K562 (cell line): ENCODE data around the gene UROD. TPM values are rescaled to one million over a fixed set of nuclear protein-coding genes. Genes with fewer than 3 reads are reported as not detected.

Experiments
- ATAC-seq: fragments of 200-7000 bp; cut with Tn5 transposase; 3 replicates; pipeline ENCODE4 v1.9.1; 2020; ENCODE audit warnings: moderate library complexity
- BruUV-seq: library from RNA; stranded (reverse); fragments of 400-500 nt; replicated peaks from 2 replicates; lab custom pipeline; 2021; lab: Mats Ljungman, UMichigan
- CTCF ChIA-PET: fragments of 300-600 bp; formaldehyde crosslinking; extraction: SDS; loops from one replicate; lab custom pipeline; 2021; ENCODE audit warnings: low intra/inter-chr PET ratio; lab: Yijun Ruan, JAX
- POLR2A ChIA-PET: fragments of 300-600, 350-650 bp; sonication (Branson Sonifier 250); formaldehyde crosslinking; extraction: SDS; loops from one replicate; lab custom pipeline; 2021; ENCODE audit warnings: antibody characterized with exemption, inconsistent platforms; lab: Yijun Ruan, JAX
- DNase-seq, 4 experiments: peaks; one replicate each; pipeline versions ENCODE4 v3.0.0 to v3.0.0-alpha.2; 2011 to 2018; ENCODE audit warnings: low spot score in 3 of 4, mixed read lengths in 3 of 4; ENCODE audit errors: extremely low read depth in 1 of 4
- FAIRE-seq: peaks from 2 replicates; lab custom pipeline; 2011; peaks lifted over from hg19 to GRCh38; lab: Jason Lieb, UNC
- H2AFZ ChIP-seq: 2 replicates; pipeline ENCODE4 v1.6.0; 2011; ENCODE audit warnings: low read depth, low read length, control low read depth, inconsistent platforms
- H3K27ac ChIP-seq: fragments of 200-600 bp; 3 replicates; pipeline ENCODE4 v1.8.0; 2011; ENCODE audit warnings: low read depth, mild to moderate bottlenecking, control low read depth, inconsistent platforms, low read length, moderate library complexity, mixed read lengths; ENCODE audit errors: extremely low read depth
- H3K27me3 ChIP-seq, 2 experiments: fragments of 300-600 bp in 1 of 2; 2 replicates in 1 of 2; 3 replicates in 1 of 2; pipeline versions ENCODE4 v1.6.0 to v1.8.0; 2011; ENCODE audit warnings: inconsistent platforms in 2 of 2, low read length in 2 of 2, mild to moderate bottlenecking in 1 of 2, mixed read lengths in 1 of 2, moderate library complexity in 1 of 2; ENCODE audit not compliant: control insufficient read depth in 2 of 2, insufficient read depth in 2 of 2
- H3K36me3 ChIP-seq: fragments of 300-600 bp; 3 replicates; pipeline ENCODE4 v1.8.0; 2011; ENCODE audit warnings: mild to moderate bottlenecking, low read length, inconsistent platforms; ENCODE audit not compliant: control insufficient read depth, insufficient read depth
- H3K4me1 ChIP-seq, 2 experiments: fragments of 200-600 bp in 1 of 2; replicated peaks in 1 of 2; 2 replicates in 1 of 2; 3 replicates in 1 of 2; pipeline versions ENCODE4 v1.5.1 to v1.8.0; 2011; ENCODE audit warnings: inconsistent platforms in 2 of 2, low read length in 2 of 2, mild to moderate bottlenecking in 1 of 2, mixed read lengths in 1 of 2, moderate library complexity in 1 of 2; ENCODE audit not compliant: control insufficient read depth in 2 of 2, insufficient read depth in 2 of 2
- H3K4me2 ChIP-seq: 2 replicates; pipeline ENCODE4 v1.6.1; 2011; ENCODE audit warnings: low read length, control low read depth, inconsistent platforms, mixed read lengths; ENCODE audit not compliant: insufficient read depth
- H3K4me3 ChIP-seq: fragments of 200-600 bp; sonication (generic), shearing (Covaris generic); 2 replicates; pipeline ENCODE4 v1.5.1; 2016; ENCODE audit warnings: control low read depth, inconsistent platforms
- H3K79me2 ChIP-seq: fragments of 200-600 bp; 3 replicates; pipeline ENCODE4 v1.8.0; 2011; ENCODE audit warnings: low read length, inconsistent platforms; ENCODE audit not compliant: control insufficient read depth, insufficient read depth
- H3K9ac ChIP-seq, 2 experiments: 2 replicates each; pipeline versions ENCODE4 v1.6.0 to v1.6.1; 2011; ENCODE audit warnings: low read depth in 2 of 2, low read length in 2 of 2, control low read depth in 1 of 2, inconsistent platforms in 1 of 2, mild to moderate bottlenecking in 1 of 2, mixed read lengths in 1 of 2; ENCODE audit not compliant: insufficient read depth in 1 of 2
- H3K9me1 ChIP-seq: one replicate; pipeline ENCODE4 v1.6.0; 2011; ENCODE audit warnings: inconsistent platforms, mild to moderate bottlenecking, low read length, moderate library complexity; ENCODE audit not compliant: control insufficient read depth, insufficient read depth
- H3K9me3 ChIP-seq: replicated peaks from 2 replicates; pipeline ENCODE4 v1.5.1; 2011; ENCODE audit warnings: low read depth, low read length, inconsistent platforms; ENCODE audit not compliant: control insufficient read depth, insufficient read depth
- H4K20me1 ChIP-seq: replicated peaks from 2 replicates; pipeline ENCODE4 v1.6.1; 2011; ENCODE audit warnings: low read length, inconsistent platforms, mixed read lengths; ENCODE audit not compliant: control insufficient read depth, insufficient read depth
- CTBP1 ChIP-seq: fragments of 450-650 bp; IDR thresholded peaks from 2 replicates; pipeline ENCODE4 v1.6.1; 2016; ENCODE audit warnings: borderline replicate concordance
- FOXK2 ChIP-seq, 2 experiments: fragments of 450-650 bp; IDR thresholded peaks in 1 of 2; conservative IDR thresholded peaks in 1 of 2; 2 replicates each; pipeline ENCODE4 v1.6.1; 2016; ENCODE audit warnings: low read depth in 2 of 2, mild to moderate bottlenecking in 1 of 2
- GTF2B ChIP-seq: IDR thresholded peaks from 2 replicates; pipeline ENCODE4 v1.6.1; 2011; ENCODE audit not compliant: insufficient read length; ENCODE audit errors: extremely low read depth
- KLF1 ChIP-seq: fragments of 450-650 bp; IDR thresholded peaks from 2 replicates; pipeline ENCODE4 v1.6.1; 2016; ENCODE audit warnings: missing genetic modification characterization, missing compliant biosample characterization
- RAD21 ChIP-seq, 2 experiments: fragments of 250-450 bp in 1 of 2; fragments of 450-650 bp in 1 of 2; sonication (Bioruptor Pico) in 1 of 2; formaldehyde crosslinking in 1 of 2; IDR thresholded peaks in 1 of 2; conservative IDR thresholded peaks in 1 of 2; 2 replicates each; pipeline versions ENCODE4 v1.4.0 to v1.8.0; 2020 to 2022; ENCODE audit warnings: mild to moderate bottlenecking in 2 of 2, moderate library complexity in 1 of 2
- RB1 ChIP-seq: fragments of 450-650 bp; IDR thresholded peaks from 2 replicates; pipeline ENCODE4 v1.6.1; 2017; ENCODE audit warnings: low read depth, mild to moderate bottlenecking
- STAT5B ChIP-seq: fragments of 250-450 bp; sonication (Bioruptor Pico); IDR thresholded peaks from 2 replicates; pipeline ENCODE4 v1.8.0; 2021; ENCODE audit warnings: mild to moderate bottlenecking, inconsistent platforms
- ZNF217 ChIP-seq: sonication (generic); formaldehyde crosslinking; IDR thresholded peaks from 2 replicates; pipeline ENCODE4 v1.8.0; 2022; ENCODE audit warnings: mild to moderate bottlenecking, missing genetic modification reagents
- ZNF785 ChIP-seq: fragments of 250-450 bp; sonication (Bioruptor Pico); IDR thresholded peaks from 2 replicates; pipeline ENCODE4 v1.4.0; 2020; ENCODE audit warnings: mild to moderate bottlenecking
- WGBS: fragments of 100-300 bp; shearing (Covaris generic); methylation state at CpG from one replicate; pipeline ENCODE4 v1.1.6; 2016; ENCODE audit warnings: low coverage, mixed read lengths; ENCODE audit not compliant: insufficient coverage; ENCODE audit errors: missing lambda C conversion rate; 5-methylcytosine and 5-hydroxymethylcytosine counted together
- in situ Hi-C: fragments of 300-500 bp; cut with MboI; formaldehyde crosslinking; loops from 4 replicates; pipeline ENCODE4 v1.15.0; 2018; ENCODE audit warnings: inconsistent platforms, mixed read lengths
- intact Hi-C: fragments of 100-400 bp; cut with micrococcal nuclease; formaldehyde crosslinking; loops from 2 replicates; pipeline ENCODE4 v1.14.2; 2022
- polyA plus RNA-seq, 8 experiments: library from polyadenylated mRNA; depleted of rRNA in 4 of 8; stranded (reverse) in 5 of 8; unstranded in 3 of 8; fragments of >200 nt; fragmentation: Nextera tagmentation in 2 of 8; fragmentation: Illumina TruSeq in 1 of 8; extraction: Ambion mirVana in 2 of 8; extraction: Trizol in 1 of 8; gene quantifications; 2 replicates each; pipeline versions ENCODE4 v1.2.1 to v1.2.3, GENCODE V29; 2011 to 2014; ENCODE audit warnings: inconsistent platforms in 1 of 8, missing spikeins in 1 of 8
- total RNA-seq, 7 experiments: library from RNA; depleted of rRNA in 6 of 7; stranded (reverse); fragments of >200 nt in 6 of 7; fragmentation: Illumina TruSeq in 2 of 7; extraction: Trizol in 2 of 7; gene quantifications; 2 replicates each; pipeline versions ENCODE4 v1.2.1 to v1.2.3, GENCODE V29; 2011 to 2021; ENCODE audit warnings: low replicate concordance in 1 of 7

Gene UROD
- total and polyA plus RNA-seq, 9 of the 15 experiments (the other 6 are each of a cell fraction or from before 2014, with no cell fraction given): 533 to 2,933 (median 1,100) TPM

- TF ChIP-seq GTF2B (no peak), KLF1 (no peak), STAT5B (CRISPR knock-in tag) (no peak), RAD21 (CRISPR knock-in tag; conservative IDR thresholded peaks at IDR 0.05 in 1 of 2, IDR thresholded peaks at IDR 0.05 in 1 of 2) (no peak), ZNF785 (no peak)
Measured at GRCh38 chr1:45004281-45004920, 7.7 kb upstream of the UROD start (continued).

GRCh38 chr1:45005761-45006160 is 6.3 kb upstream of the UROD start:
- intact Hi-C loops: no loop called here
- Histone ChIP-seq H3K79me2 (peaks cover 16% of the 10 kb centered on the region), H3K4me2 (no peak overlapping the region), H3K9ac (no peak overlapping the region), H3K27ac (no peak overlapping the region), H2AFZ (no peak overlapping the region), H3K4me3 (no peak overlapping the region), H3K9me3 (no peaks in the 10 kb centered on the region), H3K9me1 (peaks cover 6% of the 10 kb centered on the region), H4K20me1 (peaks cover 11% of the 10 kb centered on the region; the same call in 1 of the 2 replicates), H3K27me3 (no peaks in the 10 kb centered on the region), H3K36me3 (peaks cover 85% of the 10 kb centered on the region), H3K4me1 (peaks cover 7 to 14% of the 10 kb centered on the region in 2 experiments)
- CTCF ChIA-PET: no interaction called here
- TF ChIP-seq RB1 (no peak), ZNF217 (CRISPR knock-in tag) (no peak), CTBP1 (no peak), FOXK2 (conservative IDR thresholded peaks at IDR 0.05 in 1 of 2, IDR thresholded peaks at IDR 0.05 in 1 of 2; ENCODE audit: low read depth in 2 of 2) (no peak)
- POLR2A ChIA-PET: interaction anchor here (0.5 to 2.8 kb wide), 11 partner anchors 9 to 322 kb away, joined by 3 to 10 read pairs (median 4); partner anchors contain the start of gene EIF2B3
- FAIRE-seq (no peak), ATAC-seq (no peak), DNase-seq (peak in 1 of 4 experiments; percentile 9)
- no TSS peak for BruUV-seq
- 89% methylated on average over 5 of the region's 6 CpGs for WGBS
- in situ Hi-C loops: no loop called here
